Ureter (tissue), 1 donor: ENCODE results near the gene DCAF7. TPM values are rescaled to one million over a fixed set of nuclear protein-coding genes. Genes with fewer than 3 reads are reported as not detected.

ENCODE experiments used
- DNase-seq: peaks from one replicate; pipeline ENCODE4 v3.0.0-alpha.2; 2020; ENCODE audit warnings: low spot score
- total RNA-seq: library from RNA; stranded (reverse); gene quantifications from one replicate; pipeline ENCODE4 v1.2.4, GENCODE V29; 2023
- donor health status: DM: yes; HTN: yes; CAD: no.

DCAF7 gene
- 79.6 TPM for total RNA-seq

- peak; percentile 100 for DNase-seq
Measured at GRCh38 chr17:63549946-63550816, at the start of gene DCAF7. DCAF7 (plus strand) TSS chr17:63550477; CDS start chr17:63550678, 201 bp downstream.

GRCh38 chr17:63500543-63501390, 49.5 kb upstream of the DCAF7 start:
- no peak for DNase-seq

- DNase-seq: no peak
Measured at GRCh38 chr17:63503341-63503705, 47.0 kb upstream of the DCAF7 start.

GRCh38 chr17:63504261-63504660, 46.0 kb upstream of the DCAF7 start:
- no peak for DNase-seq

- no peak for DNase-seq
Measured at GRCh38 chr17:63505341-63505740, 44.9 kb upstream of the DCAF7 start.

GRCh38 chr17:63506627-63507026, 43.6 kb upstream of the DCAF7 start:
- DNase-seq: no peak

- DNase-seq: no peak
Measured at GRCh38 chr17:63511331-63511730, 38.9 kb upstream of the DCAF7 start.

- no peak for DNase-seq
Measured at GRCh38 chr17:63512388-63512787, 37.9 kb upstream of the DCAF7 start.

- no peak for DNase-seq
Measured at GRCh38 chr17:63512896-63513644, 37.2 kb upstream of the DCAF7 start.

- DNase-seq: no peak
Measured at GRCh38 chr17:63514477-63514876, 35.8 kb upstream of the DCAF7 start.

- DNase-seq: no peak
Measured at GRCh38 chr17:63514974-63515373, 35.3 kb upstream of the DCAF7 start.

- DNase-seq: no peak
Measured at GRCh38 chr17:63515426-63515825, 34.9 kb upstream of the DCAF7 start.

GRCh38 chr17:63516910-63517824, 33.1 kb upstream of the DCAF7 start:
- DNase-seq: no peak

- DNase-seq: no peak
Measured at GRCh38 chr17:63517825-63518534, 32.3 kb upstream of the DCAF7 start.

- no peak for DNase-seq
Measured at GRCh38 chr17:63519116-63519881, 31.0 kb upstream of the DCAF7 start.

- no peak for DNase-seq
Measured at GRCh38 chr17:63519972-63520882, 30.1 kb upstream of the DCAF7 start.

GRCh38 chr17:63523253-63523855, 26.9 kb upstream of the DCAF7 start, which contains the start of gene KCNH6:
KCNH6 (plus strand) TSS chr17:63523358; CDS start chr17:63523414, 56 bp downstream.
- no peak for DNase-seq

- DNase-seq: no peak
Measured at GRCh38 chr17:63524051-63524450, 26.2 kb upstream of the DCAF7 start.
